GM21825 (cell line): ENCODE results near the gene KRT1.

Source experiments
- ATAC-seq: cut with Tn5 transposase; IDR thresholded peaks from one replicate; pipeline ENCODE4 v1.9.1; 2021; ENCODE audit warnings: mild to moderate bottlenecking, moderate library complexity; ENCODE audit not compliant: unreplicated experiment

KRT1 gene

GRCh38 chr12:52641468-52641867 lies 38.7 kb downstream of the KRT1 start:
- ATAC-seq = no peak

- no peak for ATAC-seq
These were observed 42.9 kb downstream of the KRT1 start for GRCh38 chr12:52637299-52637698.

- ATAC-seq = no peak
These were observed 43.5 kb downstream of the KRT1 start for GRCh38 chr12:52636592-52637258.

- no peak for ATAC-seq
These were observed 44.0 kb downstream of the KRT1 start for GRCh38 chr12:52636189-52636588.

GRCh38 chr12:52634266-52635056 lies 45.7 kb downstream of the KRT1 start:
- no peak for ATAC-seq

GRCh38 chr12:52633383-52633782 lies 46.8 kb downstream of the KRT1 start:
- no peak for ATAC-seq

GRCh38 chr12:52632656-52633055 lies 47.6 kb downstream of the KRT1 start:
- ATAC-seq = no peak

GRCh38 chr12:52631676-52632459 lies 48.3 kb downstream of the KRT1 start:
- ATAC-seq = no peak

- ATAC-seq = no peak
These were observed 48.9 kb downstream of the KRT1 start for GRCh38 chr12:52631264-52631663.

- ATAC-seq = no peak
These were observed 49.5 kb downstream of the KRT1 start for GRCh38 chr12:52630599-52631200.

- ATAC-seq = no peak
These were observed 50.2 kb downstream of the KRT1 start for GRCh38 chr12:52630008-52630500.

- no peak for ATAC-seq
These were observed 50.8 kb downstream of the KRT1 start for GRCh38 chr12:52629281-52630007.

GRCh38 chr12:52628841-52629240 lies 51.4 kb downstream of the KRT1 start:
- ATAC-seq = no peak

- ATAC-seq = no peak
These were observed 52.1 kb downstream of the KRT1 start for GRCh38 chr12:52628111-52628507.

- ATAC-seq = no peak
These were observed 52.7 kb downstream of the KRT1 start for GRCh38 chr12:52627395-52628110.
